Liver (tissue), 3 donors: Measurements from ENCODE around the gene ATG16L1.

Experiments used
- ATF3 ChIP-seq: IDR thresholded peaks from 2 replicates; pipeline ENCODE4 v1.6.1; 2016; ENCODE audit warnings: antibody characterized with exemption
- EGR1 ChIP-seq, 2 donors: IDR thresholded peaks; 2 replicates each; pipeline ENCODE4 v1.6.1; 2016 to 2018; ENCODE audit warnings: antibody characterized with exemption in 2 of 2, low read depth in 2 of 2
- FOXA1 ChIP-seq: IDR thresholded peaks from 2 replicates; pipeline ENCODE4 v1.6.1; 2016; ENCODE audit warnings: antibody characterized with exemption
- HNF4G ChIP-seq: IDR thresholded peaks from 2 replicates; pipeline ENCODE4 v1.6.1; 2016; ENCODE audit warnings: antibody characterized with exemption
- JUND ChIP-seq, 2 donors: IDR thresholded peaks; 2 replicates each; pipeline ENCODE4 v1.6.1; 2016; ENCODE audit warnings: antibody characterized with exemption in 2 of 2
- RAD21 ChIP-seq, 2 donors: IDR thresholded peaks; 2 replicates each; pipeline ENCODE4 v1.6.1; 2016; ENCODE audit warnings: antibody characterized with exemption in 2 of 2, mild to moderate bottlenecking in 2 of 2
- RXRA ChIP-seq, 2 donors: IDR thresholded peaks; 2 replicates each; pipeline ENCODE4 v1.6.1; 2017 to 2018; ENCODE audit warnings: antibody characterized with exemption in 2 of 2, mild to moderate bottlenecking in 1 of 2
- ZBTB33 ChIP-seq: IDR thresholded peaks from 2 replicates; pipeline ENCODE4 v1.6.1; 2016; ENCODE audit warnings: antibody characterized with exemption
- TF ChIP-seq, protein P1 (sequence below): fragments of 150-350 bp; IDR thresholded peaks from 2 replicates; pipeline ENCODE4 v1.5.1; 2017; ENCODE audit warnings: improper control_type of control experiment, low read depth, low read length; ENCODE audit not compliant: missing input control
- TF ChIP-seq, protein P2 (sequence below): IDR thresholded peaks from 2 replicates; pipeline ENCODE4 v1.6.1; 2016; ENCODE audit warnings: antibody characterized with exemption, mild to moderate bottlenecking
- donor health status: healthy.
- donor health status: healthy.

DNA sequence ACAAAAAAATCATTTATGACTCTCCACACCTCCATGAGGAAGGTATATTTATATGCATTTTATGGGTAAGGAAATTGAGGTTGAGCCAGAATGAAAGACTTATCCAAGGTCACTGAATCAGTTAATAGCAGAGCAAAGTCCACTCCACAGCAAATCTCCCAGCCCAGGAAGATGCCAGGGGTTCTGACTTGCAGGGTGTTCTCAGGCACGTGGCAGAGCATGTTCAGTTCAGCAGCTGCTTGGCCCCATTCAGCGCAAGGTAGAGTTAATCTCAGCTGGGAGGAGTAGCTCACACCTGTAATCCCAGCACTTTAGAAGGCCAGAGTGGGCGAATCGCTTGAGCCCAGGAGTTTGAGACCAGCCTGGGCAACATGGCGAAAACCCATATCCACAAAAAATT, 85.1 kb downstream of the ATG16L1 start:
- no peak for TF ChIP-seq RAD21 (IDR thresholded peaks at IDR 0.05)
- TF ChIP-seq, protein P1, sequence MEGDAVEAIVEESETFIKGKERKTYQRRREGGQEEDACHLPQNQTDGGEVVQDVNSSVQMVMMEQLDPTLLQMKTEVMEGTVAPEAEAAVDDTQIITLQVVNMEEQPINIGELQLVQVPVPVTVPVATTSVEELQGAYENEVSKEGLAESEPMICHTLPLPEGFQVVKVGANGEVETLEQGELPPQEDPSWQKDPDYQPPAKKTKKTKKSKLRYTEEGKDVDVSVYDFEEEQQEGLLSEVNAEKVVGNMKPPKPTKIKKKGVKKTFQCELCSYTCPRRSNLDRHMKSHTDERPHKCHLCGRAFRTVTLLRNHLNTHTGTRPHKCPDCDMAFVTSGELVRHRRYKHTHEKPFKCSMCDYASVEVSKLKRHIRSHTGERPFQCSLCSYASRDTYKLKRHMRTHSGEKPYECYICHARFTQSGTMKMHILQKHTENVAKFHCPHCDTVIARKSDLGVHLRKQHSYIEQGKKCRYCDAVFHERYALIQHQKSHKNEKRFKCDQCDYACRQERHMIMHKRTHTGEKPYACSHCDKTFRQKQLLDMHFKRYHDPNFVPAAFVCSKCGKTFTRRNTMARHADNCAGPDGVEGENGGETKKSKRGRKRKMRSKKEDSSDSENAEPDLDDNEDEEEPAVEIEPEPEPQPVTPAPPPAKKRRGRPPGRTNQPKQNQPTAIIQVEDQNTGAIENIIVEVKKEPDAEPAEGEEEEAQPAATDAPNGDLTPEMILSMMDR: no peak
- no peak for TF ChIP-seq ZBTB33
- no peak for TF ChIP-seq ATF3
- TF ChIP-seq JUND (IDR thresholded peaks at IDR 0.05): no peak
- no peak for TF ChIP-seq RXRA (IDR thresholded peaks at IDR 0.05)
- no peak for TF ChIP-seq FOXA1
- TF ChIP-seq, protein P2, sequence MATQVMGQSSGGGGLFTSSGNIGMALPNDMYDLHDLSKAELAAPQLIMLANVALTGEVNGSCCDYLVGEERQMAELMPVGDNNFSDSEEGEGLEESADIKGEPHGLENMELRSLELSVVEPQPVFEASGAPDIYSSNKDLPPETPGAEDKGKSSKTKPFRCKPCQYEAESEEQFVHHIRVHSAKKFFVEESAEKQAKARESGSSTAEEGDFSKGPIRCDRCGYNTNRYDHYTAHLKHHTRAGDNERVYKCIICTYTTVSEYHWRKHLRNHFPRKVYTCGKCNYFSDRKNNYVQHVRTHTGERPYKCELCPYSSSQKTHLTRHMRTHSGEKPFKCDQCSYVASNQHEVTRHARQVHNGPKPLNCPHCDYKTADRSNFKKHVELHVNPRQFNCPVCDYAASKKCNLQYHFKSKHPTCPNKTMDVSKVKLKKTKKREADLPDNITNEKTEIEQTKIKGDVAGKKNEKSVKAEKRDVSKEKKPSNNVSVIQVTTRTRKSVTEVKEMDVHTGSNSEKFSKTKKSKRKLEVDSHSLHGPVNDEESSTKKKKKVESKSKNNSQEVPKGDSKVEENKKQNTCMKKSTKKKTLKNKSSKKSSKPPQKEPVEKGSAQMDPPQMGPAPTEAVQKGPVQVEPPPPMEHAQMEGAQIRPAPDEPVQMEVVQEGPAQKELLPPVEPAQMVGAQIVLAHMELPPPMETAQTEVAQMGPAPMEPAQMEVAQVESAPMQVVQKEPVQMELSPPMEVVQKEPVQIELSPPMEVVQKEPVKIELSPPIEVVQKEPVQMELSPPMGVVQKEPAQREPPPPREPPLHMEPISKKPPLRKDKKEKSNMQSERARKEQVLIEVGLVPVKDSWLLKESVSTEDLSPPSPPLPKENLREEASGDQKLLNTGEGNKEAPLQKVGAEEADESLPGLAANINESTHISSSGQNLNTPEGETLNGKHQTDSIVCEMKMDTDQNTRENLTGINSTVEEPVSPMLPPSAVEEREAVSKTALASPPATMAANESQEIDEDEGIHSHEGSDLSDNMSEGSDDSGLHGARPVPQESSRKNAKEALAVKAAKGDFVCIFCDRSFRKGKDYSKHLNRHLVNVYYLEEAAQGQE: no peak
- TF ChIP-seq EGR1 (IDR thresholded peaks at IDR 0.05; ENCODE audit: low read depth in 2 of 2): no peak
- no peak for TF ChIP-seq HNF4G
